VCaP (cell line): ENCODE data around the gene FMNL3.

Experiments used
- H3K27ac ChIP-seq: fragments of 450-650 bp; 2 replicates; pipeline ENCODE4 v1.5.1; 2017
- TF ChIP-seq, protein P1 (sequence below): fragments of 450-650 bp; conservative IDR thresholded peaks from 2 replicates; pipeline ENCODE4 v1.5.1; 2017; ENCODE audit warnings: mild to moderate bottlenecking, moderate library complexity

The FMNL3 gene

DNA sequence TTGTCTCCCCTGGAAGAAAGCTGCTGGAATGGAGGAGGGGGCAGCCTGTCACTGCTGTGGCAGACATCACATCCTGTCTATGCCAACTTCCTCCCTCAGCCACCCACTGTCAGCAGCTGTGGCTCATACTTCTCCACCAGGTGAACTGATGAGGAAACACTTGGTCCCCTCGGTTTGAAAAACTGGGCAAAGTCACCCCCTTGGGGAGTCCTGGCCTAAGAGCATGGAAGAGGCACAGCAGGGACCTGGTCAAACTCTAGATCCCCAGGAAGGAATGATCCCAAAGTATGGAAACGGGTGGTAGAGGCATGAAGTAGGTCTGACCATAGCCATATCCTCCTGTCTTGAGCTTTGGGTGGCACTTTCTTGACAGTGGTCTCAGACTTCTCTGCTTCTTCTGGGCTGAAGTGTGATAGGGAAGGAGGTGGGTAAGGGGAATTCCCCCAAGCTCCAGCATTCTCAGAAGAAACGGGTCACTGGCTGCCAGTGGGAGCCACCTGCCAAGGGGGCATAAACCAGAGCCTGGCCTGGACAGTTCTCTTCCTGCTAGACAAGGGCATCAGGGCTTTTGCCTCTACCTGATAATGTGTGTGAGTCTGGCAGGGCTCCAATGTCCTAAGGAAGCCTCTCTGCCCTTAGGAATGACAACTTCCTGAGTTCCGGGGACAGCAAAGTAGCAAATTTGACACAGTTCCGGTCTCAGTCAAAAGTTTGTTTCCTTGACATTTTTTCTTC lies 36.0 kb downstream of the FMNL3 start:
- TF ChIP-seq, protein P1, sequence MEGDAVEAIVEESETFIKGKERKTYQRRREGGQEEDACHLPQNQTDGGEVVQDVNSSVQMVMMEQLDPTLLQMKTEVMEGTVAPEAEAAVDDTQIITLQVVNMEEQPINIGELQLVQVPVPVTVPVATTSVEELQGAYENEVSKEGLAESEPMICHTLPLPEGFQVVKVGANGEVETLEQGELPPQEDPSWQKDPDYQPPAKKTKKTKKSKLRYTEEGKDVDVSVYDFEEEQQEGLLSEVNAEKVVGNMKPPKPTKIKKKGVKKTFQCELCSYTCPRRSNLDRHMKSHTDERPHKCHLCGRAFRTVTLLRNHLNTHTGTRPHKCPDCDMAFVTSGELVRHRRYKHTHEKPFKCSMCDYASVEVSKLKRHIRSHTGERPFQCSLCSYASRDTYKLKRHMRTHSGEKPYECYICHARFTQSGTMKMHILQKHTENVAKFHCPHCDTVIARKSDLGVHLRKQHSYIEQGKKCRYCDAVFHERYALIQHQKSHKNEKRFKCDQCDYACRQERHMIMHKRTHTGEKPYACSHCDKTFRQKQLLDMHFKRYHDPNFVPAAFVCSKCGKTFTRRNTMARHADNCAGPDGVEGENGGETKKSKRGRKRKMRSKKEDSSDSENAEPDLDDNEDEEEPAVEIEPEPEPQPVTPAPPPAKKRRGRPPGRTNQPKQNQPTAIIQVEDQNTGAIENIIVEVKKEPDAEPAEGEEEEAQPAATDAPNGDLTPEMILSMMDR: no peak
- no peak overlapping the region for H3K27ac ChIP-seq

DNA sequence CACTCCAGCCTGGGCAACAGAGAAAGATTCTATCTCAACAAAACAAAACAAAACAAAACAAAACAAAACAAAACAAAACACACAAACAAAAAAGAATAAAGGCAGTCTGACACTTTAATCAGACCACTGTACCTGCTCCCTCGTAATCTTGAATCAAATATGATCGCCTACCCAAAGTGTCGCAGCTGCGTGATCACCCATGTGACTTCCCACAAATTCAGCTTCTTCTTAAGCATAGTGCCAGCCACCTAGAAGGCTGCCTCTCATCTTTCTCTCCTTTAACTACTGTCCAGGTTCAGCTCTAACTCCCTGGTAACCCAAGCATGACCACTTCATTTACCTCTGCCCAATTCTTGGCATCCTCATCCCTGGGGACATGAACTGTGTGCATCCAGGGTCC lies 37.4 kb downstream of the FMNL3 start:
- H3K27ac ChIP-seq: no peak overlapping the region
- TF ChIP-seq, protein P1: no peak

DNA sequence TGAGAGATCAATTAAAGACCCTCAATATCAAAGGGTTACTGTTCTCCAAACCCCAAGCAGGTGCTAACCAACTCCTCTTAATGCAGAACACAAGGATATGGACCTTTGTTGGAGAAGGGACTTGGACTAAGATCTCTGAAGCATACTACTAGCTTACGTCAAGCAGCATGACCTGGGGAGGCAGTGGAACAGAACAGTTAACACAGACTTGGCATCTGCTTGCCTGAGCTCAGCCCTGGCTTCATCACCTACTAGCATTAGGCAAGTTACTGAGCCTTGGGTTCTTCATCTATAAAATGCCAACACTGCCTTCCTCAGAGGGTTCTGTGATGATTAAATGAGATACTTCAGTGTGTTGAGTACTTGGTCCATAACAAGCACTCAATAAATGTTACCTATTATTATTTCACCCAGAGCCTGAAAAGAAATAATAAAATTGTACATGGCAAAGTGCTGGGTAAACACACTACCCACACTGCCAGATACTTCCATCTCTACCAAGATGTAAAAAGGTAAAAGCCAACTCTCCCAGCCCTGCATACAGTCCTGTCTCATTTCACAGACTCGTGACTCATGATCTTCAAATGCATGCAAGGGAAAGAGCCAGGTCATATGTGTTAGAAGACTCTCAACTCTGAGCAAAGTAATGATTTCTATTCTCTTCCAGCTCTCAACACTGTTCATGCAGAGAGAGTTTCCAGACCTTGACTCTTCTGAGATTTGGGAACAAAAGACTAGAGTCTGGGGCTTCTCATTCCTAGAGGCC lies 39.7 kb downstream of the FMNL3 start:
- H3K27ac ChIP-seq: no peak overlapping the region
- TF ChIP-seq, protein P1: no peak

DNA sequence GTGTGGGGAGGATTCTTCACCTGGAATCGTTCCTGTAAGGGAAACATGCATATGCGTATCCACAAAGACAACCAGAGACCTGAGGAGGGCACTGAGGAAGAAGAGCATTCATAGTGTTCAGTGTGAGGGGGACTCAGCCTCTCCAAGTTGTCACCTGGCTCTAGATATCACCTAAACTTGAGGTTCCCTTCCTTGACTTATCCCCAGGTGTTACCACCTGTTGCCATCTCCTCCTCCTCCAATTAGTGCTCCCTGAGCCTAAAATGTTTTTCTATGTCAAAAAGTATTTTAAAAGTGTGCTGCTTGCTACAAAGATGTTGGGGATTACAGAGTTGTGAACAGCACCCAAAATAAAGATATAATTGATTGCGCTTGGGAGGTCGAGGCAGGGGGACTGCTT lies 41.0 kb downstream of the FMNL3 start:
- TF ChIP-seq, protein P1: no peak
- H3K27ac ChIP-seq: no peak overlapping the region

DNA sequence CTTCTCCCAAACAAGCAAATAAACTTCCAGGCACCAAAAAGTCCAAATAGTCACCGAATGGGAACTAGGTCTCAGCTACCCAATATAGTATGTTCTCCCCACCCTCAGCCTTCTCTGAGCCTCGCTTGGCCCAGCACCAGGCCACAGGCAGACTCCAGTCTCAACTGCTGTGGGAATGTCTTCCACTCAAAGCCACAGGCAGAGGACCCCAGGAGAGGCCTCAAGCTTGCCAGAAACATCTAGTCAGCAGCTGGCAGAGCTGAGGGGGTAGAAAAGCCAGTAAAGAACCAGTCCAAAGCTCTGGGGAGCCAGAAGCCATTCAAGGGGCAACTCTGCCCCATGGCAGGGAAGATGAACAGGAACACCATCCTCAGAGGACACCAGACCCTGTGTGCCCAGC lies 41.8 kb downstream of the FMNL3 start:
- no peak overlapping the region for H3K27ac ChIP-seq
- TF ChIP-seq, protein P1: no peak

DNA sequence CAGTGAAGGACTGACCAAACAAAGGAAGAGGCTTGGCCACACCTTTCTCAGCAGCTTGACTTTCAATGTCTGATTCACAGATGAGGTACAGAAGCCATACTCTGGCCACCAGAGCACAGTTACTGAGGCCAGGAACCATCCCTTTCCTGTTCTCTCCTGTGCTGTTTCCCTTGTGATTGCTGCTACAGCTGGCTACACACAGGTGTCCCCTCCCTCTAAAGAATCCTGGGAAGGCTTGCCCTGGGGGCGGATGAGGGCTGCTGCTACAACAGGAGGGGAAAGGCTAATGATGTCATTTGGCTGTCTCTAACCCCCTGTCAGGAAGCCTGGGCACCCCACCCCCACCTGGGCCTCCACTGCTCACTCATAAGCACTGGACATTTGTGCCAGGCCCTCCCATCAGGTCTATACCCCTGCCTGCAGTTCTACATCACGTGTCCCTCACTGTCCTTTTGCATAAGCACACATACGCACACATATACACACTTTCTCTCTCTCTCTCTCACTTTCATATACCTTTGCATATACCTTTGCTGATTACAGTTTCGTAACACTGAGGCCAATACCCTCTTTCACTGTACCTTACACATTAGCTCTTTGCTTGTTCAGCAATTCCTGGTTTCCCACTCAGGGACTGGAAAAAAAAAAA lies 42.5 kb downstream of the FMNL3 start:
- TF ChIP-seq, protein P1: no peak
- no peak overlapping the region for H3K27ac ChIP-seq

DNA sequence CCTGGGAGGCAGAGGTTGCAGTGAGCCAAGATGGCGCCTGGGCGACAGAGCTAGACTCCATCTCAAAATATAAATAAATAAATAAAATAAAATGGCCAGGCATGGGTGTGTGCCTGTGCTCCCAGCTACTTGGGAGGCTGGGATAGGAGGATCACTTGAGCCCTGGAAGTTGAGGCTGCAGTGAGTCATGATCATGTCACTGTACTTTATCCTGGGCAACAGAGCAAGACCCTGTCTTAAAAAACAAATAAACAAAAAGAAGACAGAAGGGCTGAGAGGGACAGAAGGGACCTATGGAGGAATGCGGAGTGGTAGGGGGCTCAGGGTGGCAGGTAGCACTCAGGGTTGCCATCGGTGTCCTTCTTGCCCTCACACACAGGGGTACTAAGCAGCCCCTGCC lies 43.0 kb downstream of the FMNL3 start:
- H3K27ac ChIP-seq: no peak overlapping the region
- TF ChIP-seq, protein P1: no peak
